SU-DHL-6 (cell line): ENCODE measurements around the gene UTP3.

Experiments used
- CTCF ChIP-seq: fragments of 200-600 bp; sonication (generic); IDR thresholded peaks from one replicate; pipeline ENCODE4 v1.5.1; 2017; ENCODE audit warnings: antibody characterized with exemption, mild to moderate bottlenecking, low read length, moderate library complexity; ENCODE audit not compliant: insufficient read depth, poor library complexity, severe bottlenecking
- EZH2phosphoT487 ChIP-seq: fragments of 200-600 bp; sonication (generic), shearing (Covaris generic); conservative IDR thresholded peaks from 2 replicates; pipeline ENCODE4 v1.6.1; 2018; ENCODE audit warnings: mild to moderate bottlenecking, antibody characterized with exemption, low read length, moderate library complexity, mixed read lengths

- TF ChIP-seq CTCF (peak; percentile 18), EZH2phosphoT487 (no peak)
These were observed 16.0 kb downstream of the UTP3 start for GRCh38 chr4:70704215-70704930.
